ENCODE data around the gene APOF.
"Not testable (repeated sequence)": the region's sequence is repeated elsewhere in the genome, so short reads cannot be mapped to it uniquely, and the experiment has no call there.

Gene APOF, protein sequence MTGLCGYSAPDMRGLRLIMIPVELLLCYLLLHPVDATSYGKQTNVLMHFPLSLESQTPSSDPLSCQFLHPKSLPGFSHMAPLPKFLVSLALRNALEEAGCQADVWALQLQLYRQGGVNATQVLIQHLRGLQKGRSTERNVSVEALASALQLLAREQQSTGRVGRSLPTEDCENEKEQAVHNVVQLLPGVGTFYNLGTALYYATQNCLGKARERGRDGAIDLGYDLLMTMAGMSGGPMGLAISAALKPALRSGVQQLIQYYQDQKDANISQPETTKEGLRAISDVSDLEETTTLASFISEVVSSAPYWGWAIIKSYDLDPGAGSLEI

GRCh38 chr12:56362130-56363059 lies at the start of gene APOF:
TSS of gene APOF (minus strand) at chr12:56362857. CDS start at chr12:56362745, 112 bp downstream.
- no peak for DNase-seq (ENCODE audit: extremely low read depth in 1 of 2, low read depth in 1 of 2)

DNA sequence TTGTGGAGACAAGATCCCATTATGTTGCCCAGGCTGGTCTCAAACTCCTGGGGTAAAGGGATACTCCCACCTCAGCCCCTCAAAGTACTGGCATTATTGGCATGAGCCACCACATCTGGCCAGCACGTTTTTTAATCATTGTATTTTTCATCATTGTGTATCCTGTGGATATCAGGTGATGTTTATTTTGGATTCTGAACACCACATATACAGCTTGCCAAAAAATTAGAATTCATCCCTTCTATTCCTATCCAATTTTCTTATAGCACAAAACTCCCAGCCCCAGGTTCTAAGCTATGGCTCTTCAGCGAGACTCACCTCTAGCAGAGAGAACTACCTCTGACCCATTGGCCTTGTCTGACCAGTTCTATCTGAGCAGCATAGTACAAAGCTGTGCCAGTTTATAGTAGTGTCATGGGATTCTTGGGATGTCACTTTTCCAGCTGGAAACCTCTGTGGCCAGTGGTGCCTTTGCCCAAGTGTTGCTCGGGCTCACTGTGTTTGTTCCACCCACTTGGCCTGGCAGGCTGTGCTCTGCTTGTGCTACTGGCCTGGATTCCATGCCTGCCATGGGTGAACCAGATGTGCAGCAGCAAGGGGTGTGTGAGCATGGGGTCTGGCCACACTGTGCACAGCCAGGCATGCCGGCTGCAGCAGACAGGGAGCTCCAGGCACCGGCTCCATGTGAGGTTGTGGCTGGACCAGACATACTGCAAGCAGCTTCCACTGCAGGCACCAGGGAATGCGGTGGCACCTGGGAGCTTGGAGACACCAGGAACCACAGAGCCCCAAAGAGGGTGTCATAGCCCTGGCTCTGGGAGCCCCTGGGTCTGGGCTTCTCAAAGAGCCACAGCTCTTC lies 49.4 kb upstream of the APOF start:
- no peak for DNase-seq (ENCODE audit: extremely low read depth in 1 of 2, low read depth in 1 of 2)

- DNase-seq (ENCODE audit: extremely low read depth in 1 of 2, low read depth in 1 of 2): no peak
Measured at GRCh38 chr12:56410768-56411167, 48.1 kb upstream of the APOF start.

- no peak for DNase-seq (ENCODE audit: extremely low read depth in 1 of 2, low read depth in 1 of 2)
Measured at GRCh38 chr12:56408799-56409417, 46.3 kb upstream of the APOF start.

GRCh38 chr12:56404227-56404626 lies 41.6 kb upstream of the APOF start:
- not testable (repeated sequence) for DNase-seq (ENCODE audit: extremely low read depth in 1 of 2, low read depth in 1 of 2)

DNA sequence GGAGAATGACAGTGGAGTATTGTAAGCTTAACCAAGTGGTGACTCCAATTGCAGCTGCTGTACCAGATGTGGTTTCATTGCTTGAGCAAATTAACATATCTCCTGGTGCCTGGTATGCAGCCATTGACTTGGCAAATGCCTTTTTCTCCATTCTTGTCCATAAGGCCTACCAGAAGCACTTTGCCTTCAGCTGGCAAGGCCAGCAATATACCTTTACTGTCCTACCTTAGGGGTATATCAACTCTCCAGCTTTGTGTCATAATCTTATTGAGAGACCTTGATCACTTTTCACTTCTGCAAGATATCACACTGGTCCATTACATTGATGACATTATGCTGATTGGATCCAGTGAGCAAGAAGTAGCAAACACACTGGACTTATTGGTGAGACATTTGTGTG lies 39.0 kb upstream of the APOF start:
- not testable (repeated sequence) for DNase-seq (ENCODE audit: extremely low read depth in 1 of 2, low read depth in 1 of 2)

DNA sequence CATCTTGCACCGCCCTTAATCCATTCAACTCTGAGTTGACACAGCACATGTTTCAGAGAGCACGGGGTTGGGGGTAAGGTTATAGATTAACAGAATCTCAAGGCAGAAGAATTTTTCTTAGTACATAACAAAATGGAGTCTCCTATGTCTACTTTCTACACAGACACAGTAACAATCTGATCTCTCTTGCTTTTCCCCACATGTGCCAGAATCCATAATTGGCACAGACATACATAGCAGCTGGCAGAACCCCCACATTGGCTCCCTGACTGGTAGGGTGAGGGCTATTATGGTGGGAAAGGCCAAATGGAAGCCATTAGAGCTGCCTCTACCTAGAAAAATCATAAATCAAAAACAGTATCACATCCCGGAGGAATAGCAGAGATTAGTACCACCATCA lies 38.5 kb upstream of the APOF start:
- not testable (repeated sequence) for DNase-seq (ENCODE audit: extremely low read depth in 1 of 2, low read depth in 1 of 2)

- DNase-seq (ENCODE audit: extremely low read depth in 1 of 2, low read depth in 1 of 2): not testable (repeated sequence)
Measured at GRCh38 chr12:56399466-56399865, 36.8 kb upstream of the APOF start.

DNA sequence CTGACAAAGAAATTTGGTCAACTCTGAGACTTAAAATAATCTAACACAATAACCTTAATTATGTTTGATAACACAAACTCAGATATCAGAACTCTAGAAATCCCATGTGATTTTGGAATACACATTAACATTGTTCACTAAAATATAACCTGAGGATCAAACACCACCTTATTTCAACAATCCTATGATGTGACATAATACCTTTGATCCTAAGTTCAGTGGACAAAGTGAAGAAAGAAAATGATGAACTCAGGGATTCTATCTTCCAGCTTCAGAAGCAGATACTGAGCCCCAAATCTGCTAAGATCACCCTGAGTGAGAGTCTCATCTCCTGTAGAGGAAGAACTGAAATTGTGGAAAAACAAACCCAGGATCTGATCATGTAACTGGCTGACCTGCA lies 35.7 kb upstream of the APOF start:
- no peak for DNase-seq (ENCODE audit: extremely low read depth in 1 of 2, low read depth in 1 of 2)

GRCh38 chr12:56392331-56392730 lies 29.7 kb upstream of the APOF start:
- no peak for DNase-seq (ENCODE audit: extremely low read depth in 1 of 2, low read depth in 1 of 2)

DNA sequence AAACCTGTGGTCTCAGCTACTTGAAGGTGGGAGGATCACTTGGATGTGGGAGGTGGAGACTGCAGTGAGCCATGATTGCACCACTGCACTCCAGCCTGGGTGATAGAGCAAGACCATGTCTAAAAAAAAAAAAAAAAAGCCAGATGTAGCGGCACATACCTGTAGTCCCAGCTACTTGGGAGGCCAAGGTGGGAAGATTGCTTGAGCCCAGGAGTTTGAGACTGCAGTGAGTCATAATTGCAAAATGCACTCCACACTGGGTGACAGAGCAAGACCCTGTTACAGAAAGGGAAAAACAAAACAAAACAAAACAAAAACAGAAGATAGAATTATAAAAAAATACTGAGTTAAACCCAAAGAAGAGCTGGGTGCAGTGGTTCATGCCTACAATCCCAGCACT lies 29.1 kb upstream of the APOF start:
- DNase-seq (ENCODE audit: extremely low read depth in 1 of 2, low read depth in 1 of 2): no peak

GRCh38 chr12:56389412-56389811 lies 26.8 kb upstream of the APOF start:
- DNase-seq (ENCODE audit: extremely low read depth in 1 of 2, low read depth in 1 of 2): no peak

DNA sequence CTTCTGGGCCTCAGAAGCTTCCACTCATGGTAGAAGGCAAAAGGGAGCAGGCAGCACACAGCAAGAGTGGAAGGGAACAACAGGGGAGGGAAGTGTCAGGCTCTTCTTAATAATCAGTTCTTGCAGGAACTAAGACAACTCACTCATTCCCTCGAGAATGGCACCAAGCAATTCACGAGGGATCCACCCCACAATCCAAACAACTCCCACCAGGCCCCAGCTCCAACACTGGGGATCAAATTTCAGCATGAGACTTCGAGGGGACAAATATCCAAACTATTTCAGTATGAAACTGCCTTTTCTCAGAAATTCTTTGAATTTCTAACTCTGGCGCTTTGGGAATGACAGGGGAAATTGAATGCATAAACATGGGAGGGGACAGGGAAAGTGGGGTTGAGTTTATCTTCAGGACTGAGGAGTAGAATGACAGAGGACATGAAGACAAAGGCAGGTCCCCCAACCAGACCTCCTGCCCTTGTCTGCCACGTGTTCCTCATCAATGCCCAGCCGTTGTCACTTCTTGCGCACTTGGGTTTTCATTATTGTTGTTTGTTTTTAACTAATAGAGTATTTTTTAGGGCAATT lies 24.6 kb upstream of the APOF start:
- no peak for DNase-seq (ENCODE audit: extremely low read depth in 1 of 2, low read depth in 1 of 2)

DNA sequence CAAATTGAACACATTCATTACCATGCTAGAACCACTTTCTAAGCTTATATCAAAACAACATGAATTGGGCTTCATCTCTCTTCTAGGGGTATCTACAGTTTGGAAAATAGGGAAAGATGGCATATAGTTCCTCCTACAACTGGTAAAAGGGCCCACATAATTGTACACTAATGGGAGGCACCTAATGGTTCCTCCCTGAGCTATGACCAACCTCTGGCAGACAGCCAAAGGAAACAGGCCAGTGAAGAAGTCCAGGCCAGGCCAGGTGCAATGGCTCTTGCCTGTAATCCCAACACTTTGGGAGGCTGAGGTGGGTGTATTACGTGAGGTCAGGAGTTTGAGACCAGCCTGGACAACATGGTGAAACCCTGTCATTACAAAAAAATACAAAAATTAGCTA lies 23.2 kb upstream of the APOF start:
- no peak for DNase-seq (ENCODE audit: extremely low read depth in 1 of 2, low read depth in 1 of 2)

DNA sequence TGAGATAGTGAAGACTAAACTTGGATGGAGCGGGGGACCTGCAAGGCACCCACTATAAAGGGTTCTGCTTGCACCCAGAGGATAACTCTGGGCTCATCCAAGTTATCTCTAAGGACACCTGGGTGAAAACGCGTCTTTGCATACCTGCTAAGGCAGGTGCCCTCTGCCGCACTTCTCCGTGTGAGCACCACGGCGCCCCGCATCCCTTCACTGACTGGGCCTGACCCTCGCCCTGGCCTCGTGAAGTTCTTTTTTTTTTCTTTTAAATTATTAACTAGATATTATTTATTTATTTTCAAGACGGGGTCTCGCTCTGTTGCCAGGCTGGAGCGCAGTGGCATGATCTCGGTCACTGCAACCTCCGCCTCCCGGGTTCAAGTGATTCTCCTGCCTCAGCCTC lies 20.0 kb upstream of the APOF start:
- no peak for DNase-seq (ENCODE audit: extremely low read depth in 1 of 2, low read depth in 1 of 2)

GRCh38 chr12:56377989-56378316 lies 15.3 kb upstream of the APOF start:
- DNase-seq (ENCODE audit: extremely low read depth in 1 of 2, low read depth in 1 of 2): no peak

DNA sequence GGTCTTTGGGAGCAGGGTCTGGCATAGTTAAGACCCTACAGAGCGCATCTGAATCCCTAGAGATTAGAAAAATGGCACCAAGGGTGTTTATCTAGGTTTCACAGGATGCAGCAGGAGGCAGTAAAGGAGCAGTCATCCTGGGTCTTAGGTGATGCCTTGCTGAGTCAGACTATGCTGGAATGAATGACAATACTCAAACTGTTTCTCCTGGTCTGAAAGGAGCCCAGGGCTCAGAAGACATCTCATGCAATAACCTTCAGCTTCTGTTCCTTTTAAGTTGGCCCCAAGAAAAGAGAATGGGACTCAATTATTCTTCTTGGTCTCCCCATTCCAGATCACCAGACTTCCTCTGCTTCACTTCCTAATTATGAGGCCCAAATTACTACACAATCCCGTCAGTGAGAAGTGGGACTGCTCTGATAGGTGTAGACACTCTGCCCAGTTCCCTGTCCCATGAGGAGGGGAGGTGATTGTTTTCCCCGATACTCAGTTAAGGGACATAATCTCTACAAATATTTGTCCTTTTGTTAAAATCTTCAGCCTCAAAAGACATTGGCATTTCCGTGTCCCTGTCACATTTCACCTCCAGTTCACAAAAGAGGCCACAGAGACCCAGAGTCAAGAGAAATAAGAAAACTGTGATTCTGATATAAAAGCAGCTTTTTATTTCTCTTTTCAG lies 14.8 kb upstream of the APOF start:
- DNase-seq (ENCODE audit: extremely low read depth in 1 of 2, low read depth in 1 of 2): no peak

- DNase-seq (ENCODE audit: extremely low read depth in 1 of 2, low read depth in 1 of 2): no peak
Measured at GRCh38 chr12:56375598-56376434, 13.2 kb upstream of the APOF start.

Data from activated CD8-positive, alpha-beta memory T cell treated with anti-CD3 and anti-CD28 coated beads for 1 hour (primary cell).